Measurements from ENCODE around the gene NLGN4X.

- no peak for TF ChIP-seq CTCF (IDR thresholded peaks at IDR 0.05)
- TF ChIP-seq TCF7L2 (IDR thresholded peaks at IDR 0.05; ENCODE audit: low read depth, low read length): no peak
Measured at GRCh38 chrX:6132970-6133369, 95.7 kb downstream of the NLGN4X start.
